ENCODE data around the gene ZNF674.
"Not testable (repeated sequence)": the region's sequence is repeated elsewhere in the genome, so short reads cannot be mapped to it uniquely, and the experiment has no call there.

The ZNF674 gene

DNA sequence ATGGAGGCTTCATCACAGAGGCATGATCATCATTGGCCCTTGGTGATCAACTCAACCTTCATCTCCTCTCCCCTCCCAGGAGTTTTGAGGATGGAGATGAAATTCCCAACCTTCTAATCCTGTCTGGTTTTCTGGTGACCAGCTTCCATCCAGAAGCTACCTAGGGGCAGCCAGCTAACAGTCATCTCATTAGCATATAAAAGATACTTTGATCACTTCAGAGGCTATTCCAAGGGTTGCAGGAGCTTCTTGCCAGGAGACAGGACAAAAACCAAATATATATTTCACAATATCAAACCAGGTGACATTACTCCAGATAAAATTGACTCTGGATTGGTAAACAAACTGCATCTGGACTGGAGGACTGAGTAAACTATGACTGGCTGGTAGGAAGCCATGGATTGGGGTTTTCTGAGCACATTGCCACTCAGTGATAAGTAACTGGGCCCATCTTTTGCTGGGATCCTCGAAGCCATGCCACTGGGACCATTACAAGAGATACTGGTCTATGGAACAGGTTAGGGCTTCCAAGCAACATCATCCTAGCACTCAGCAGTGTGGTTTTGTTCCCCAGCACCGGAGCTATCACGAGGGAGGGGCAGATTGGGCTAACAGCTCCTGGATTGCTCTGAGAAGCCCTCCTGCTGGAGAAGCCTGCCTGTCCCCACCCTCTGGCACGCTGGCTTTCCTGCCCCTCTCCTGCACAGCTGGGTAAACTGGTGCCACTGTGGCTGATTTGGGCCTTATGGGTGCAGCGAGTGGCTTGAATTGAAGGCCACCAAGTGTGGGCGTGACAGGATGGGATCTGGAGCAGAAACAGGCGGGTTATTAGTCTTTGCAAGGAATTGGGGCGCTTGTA lies 84.2 kb downstream of the ZNF674 start:
- not testable (repeated sequence) for DNase-seq

DNA sequence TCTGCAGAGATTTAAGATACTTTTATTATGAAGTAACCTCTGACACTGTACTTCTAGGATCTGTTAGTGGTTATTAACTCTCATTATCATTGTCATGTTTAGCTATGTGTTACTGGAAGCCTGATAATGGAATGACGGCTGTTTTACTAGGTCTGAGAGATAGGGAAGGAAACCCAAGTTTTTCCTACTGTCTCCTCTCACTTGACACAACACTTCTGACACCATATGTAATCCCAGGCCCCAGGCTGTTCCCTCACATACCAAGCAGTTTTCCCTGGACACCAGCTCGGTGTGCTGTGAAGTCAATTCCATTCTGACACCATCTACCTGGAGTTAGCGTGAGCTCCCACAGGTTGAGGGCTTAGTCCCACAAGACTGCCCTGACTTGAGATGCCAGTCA lies 85.6 kb downstream of the ZNF674 start:
- no peak for DNase-seq

DNA sequence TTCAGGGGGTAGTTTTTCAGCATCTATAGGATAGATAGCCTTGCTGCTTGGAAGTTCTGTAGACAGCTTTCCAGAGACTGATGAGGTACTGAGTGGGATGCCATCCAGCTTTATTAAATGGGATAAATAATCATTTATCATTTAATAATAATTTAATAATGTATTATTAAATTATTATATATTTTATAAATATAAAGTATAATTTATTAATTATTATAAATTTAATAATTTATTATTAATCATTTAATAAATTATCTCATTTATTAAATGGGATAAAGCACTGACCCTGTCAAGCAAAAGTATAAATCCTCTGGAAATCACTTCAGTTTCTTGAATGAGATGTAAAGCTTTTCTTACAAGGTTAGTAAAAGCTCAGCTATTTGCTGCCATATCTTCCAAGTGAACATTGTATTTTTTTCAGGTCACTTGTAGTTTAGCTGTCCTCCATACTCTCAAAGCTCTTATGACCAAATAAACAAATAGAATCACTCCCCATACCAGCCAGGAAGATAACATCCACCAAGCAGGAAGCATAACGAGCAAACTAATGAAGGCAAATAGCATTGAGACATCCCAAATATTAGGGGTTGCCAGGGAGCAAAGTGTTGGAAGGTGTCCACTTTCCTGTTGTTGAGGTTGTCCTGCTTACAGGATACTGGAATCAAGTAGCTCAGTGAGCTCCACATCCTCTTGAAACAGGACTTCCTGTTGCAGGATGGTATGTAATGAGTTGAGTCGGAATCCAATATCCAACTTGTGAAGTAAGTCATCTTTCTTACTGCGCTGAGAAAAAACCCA lies 88.9 kb downstream of the ZNF674 start:
- DNase-seq: no peak

Measured in CD4-positive, alpha-beta T cell treated with Interleukin-17A for 1 hour (primary cell).